Stimulated activated CD4-positive, alpha-beta T cell treated with anti-CD3 and anti-CD28 coated beads, Interleukin-2, amount 100 ng/mL, for 48 hours (primary cell): ENCODE results near the gene VAT1.
A peak's percentile ranks its signal among the peaks of the same experiment; 100 is the strongest.

ENCODE experiments used
- DNase-seq, 2 donors: peaks; one replicate each; pipeline ENCODE4 v3.0.0-alpha.2; 2020

VAT1 gene

DNA sequence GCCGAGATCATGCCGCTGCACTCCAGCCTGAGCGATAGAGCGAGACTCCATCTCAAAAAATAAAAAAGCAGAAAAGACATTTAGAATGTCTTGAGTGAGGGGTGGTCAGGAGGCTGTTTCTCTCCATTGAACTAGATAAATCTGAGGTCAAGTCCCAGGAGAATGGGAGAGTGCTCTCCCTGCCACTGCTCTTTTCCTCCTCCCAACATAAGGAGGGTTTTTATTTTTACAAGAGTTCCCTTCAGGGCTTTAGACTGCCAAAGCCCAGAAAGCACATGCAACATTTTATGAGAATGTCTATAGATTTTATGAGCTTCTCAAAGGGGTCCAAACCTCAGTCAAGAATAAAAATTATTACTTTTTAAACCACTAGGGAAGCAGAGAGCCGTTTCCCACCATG, 4.4 kb upstream of the VAT1 start:
- DNase-seq, result no peak

GRCh38 chr17:43025766-43026537, 3.8 kb upstream of the VAT1 start:
- no peak for DNase-seq

DNA sequence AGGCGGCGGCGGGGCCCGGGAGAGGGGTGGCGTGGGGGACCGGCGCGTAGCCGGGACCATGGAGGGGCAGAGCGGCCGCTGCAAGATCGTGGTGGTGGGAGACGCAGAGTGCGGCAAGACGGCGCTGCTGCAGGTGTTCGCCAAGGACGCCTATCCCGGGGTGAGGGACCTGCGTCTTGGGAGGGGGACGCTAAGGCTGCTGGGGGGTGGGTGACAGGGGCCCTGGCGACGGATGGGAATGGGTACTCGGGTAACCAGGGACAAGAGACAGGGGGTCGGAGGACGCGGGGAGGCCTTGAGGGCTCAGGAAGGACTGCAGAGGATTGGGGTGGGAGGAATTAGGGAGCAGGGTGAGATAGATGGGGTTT, 3.1 kb upstream of the VAT1 start:
- no peak for DNase-seq

DNA sequence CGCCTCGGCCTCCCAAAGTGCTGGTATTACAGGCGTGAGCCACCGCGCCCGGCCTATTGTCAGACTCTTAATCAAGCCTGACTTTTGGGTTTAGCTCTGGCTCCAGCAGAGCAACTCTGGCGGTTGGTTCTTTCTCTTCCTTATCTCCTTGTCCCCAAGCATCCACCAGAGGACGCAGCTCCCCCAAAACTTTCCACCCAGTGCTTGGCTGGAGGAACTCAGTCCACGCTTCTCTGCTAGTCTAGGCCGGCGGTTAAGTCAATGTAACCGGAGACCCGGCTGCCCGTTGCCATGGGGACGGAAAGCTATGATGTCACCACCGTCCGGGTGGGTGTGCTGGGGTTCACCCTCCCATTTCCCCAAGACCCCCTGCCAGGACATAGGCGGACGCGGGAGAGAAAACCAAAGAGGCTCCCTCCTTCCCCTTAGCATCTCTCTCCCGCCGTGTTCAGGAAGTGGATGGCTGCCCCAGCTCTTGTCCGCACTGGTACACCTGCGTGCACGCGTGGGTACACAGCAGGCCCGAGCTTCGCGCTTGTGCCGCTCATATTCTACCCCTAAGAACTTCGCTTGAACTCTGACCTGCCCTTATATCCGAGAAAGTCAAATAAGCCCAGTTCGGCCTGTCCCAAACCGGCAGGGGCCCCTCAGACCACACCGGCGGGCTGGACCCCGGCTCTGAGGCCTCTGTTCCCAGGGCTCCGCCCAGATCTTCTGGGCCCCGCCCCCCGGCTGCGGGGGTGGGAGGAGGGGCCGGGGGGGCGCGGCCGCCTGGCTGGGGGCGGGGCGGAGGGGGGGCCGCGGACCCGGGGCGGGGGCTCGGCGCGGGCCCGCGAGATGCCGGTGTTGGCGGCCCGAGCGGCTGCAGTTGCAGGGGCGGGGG, 2.5 kb upstream of the VAT1 start, which contains the start of gene RND2:
Gene RND2, plus strand, starts transcription at position 825 of the 883 bp plus-strand sequence. CDS start 117 bp downstream, outside the sequence.
- DNase-seq, result peak; percentile 70 to 72

DNA sequence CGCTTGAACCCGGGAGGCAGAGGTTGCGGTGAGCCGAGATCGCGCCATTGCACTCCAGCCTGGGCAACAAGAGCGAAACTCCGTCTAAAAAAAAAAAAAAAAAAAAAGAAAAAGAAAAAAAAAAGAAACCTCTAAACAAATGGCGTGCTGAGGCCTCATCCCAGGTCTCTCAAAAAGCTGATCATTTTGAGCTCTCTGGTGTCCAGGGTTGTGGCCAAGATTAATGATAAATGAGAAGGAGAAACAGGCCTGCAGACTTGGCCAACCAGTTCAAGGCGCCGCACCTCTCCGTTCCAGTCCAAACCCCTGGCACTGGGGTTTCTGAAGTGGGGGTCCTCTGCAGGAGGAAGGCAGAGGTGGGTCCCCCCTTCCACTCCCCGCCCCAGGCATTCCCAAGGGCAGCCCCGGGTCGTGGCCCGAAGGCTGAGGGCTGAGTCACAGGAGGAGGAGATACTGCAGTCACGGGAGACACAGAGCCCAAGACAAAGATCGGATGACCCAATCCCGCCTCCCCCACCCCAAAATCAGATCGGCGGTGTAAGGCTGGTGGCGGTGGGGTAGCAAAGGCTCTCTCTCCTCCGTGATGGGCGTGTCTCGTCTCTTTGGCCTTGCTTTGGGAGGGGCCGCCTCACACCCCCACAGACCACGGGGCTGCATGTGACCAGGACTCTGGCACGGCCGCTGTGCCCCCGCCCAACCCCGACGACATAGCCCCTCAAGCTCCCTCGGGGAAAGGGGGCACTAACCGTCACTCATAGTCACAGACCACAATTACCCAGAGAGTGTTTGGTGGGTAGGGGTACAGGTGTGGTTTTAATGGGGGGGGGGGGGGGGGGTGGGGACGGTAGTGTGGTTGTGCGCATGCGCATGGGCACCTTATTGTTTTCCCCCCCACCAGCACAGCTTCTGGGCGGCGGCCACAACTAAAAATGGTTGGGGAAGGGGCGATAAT, 1.1 kb downstream of the VAT1 start:
- DNase-seq, result no peak

- DNase-seq, result no peak
These were observed 2.1 kb downstream of the VAT1 start for GRCh38 chr17:43020030-43020621.

DNA sequence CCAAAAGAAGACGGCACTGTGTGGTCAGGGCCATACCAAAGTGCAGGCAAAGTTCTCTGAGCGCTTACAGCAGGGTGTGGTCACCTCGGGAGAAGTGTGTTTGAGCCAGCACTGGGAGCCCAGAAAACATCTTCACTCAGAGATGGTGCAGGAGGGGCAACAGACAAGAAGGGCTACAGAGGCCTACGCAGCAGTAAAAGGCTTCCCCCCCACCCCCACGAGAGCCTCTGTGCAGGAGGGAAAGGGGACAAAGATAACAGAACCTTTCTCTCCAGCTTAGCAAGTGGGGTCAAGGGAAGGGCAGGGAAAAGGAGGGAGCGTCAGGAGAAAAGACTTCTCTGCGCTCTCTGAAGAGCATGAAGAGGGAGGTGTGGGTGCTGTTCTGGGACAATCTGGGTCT, 2.8 kb downstream of the VAT1 start:
- no peak for DNase-seq

GRCh38 chr17:43018932-43019331, 3.3 kb downstream of the VAT1 start:
- DNase-seq, result no peak

DNA sequence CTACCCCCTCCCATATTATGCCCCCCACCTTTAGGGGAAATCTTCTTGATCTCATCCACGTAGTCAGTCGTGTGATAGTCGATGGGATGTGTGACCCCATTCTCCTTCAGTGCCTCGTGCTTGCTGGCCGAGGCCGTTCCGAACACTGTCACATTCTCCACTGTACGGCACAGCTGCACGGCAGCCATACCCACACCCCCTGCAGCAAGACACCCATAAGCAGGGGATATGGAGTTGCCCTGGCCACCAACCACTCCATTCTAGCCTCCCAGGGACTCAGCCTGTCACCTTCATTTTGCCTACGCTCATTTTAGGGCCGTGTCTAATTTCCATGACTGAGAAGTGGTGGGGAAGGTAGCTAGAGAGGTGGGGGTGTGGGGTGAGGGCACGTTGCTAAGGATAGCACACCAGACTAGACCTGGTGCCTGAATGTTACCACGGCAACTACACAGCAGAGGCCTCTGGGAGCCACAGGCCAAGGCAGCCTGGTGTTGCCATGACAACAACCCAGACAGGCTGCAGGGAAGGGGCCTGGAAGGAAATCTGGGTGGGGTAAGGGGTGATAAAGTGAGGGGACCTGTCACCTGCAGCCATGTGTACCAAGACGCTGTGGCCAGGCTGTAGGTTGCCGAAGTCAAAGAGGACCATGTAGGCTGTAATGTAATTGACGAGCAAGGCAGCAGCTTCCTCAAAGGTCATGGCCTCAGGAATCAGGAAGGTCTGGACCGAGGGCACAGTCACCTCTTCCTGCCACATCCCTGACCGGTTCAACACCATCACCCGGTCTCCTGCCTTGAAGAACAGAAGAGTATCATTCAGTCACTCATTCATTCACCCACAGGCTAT, 4.0 kb downstream of the VAT1 start:
- DNase-seq, result no peak

DNA sequence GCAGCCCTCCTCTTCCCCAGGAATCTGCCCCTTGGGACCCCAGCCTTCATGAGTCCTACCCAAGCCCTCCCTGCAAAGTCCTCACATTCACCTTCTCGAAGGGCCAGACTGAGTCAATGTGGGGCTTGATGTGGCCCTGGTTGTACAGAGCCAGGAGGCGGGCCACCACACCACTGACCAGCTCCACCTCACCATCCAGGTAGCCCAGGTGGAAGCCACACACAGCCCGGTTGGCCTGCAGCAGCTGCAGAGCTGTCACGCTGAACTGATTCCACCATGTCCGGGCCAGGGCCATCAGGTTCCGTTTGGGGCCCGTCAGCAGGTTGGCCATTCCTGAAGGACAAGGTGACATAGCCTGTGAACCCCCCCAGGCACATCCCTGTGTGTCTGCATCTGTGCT, 6.0 kb downstream of the VAT1 start:
- DNase-seq, result no peak

DNA sequence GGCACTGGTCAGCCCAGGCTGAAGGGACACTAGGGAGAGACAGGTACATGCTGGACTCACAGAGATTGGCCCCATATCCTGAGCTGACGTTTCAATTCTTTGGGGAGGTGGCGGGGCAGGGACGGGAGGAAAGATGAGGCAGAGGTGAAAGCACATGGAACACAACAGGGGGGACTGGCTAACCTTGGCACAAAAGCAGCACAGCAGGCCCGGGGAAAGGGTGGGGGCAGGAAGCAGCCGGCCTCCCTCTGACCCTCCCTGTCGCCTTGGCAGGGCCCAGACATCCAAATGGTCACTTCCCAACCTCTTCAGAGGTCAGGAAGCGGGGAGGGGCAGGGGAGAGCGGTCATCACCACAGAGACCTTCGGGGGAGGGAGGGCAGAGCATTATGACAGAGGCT, 6.6 kb downstream of the VAT1 start:
- DNase-seq, result no peak

DNA sequence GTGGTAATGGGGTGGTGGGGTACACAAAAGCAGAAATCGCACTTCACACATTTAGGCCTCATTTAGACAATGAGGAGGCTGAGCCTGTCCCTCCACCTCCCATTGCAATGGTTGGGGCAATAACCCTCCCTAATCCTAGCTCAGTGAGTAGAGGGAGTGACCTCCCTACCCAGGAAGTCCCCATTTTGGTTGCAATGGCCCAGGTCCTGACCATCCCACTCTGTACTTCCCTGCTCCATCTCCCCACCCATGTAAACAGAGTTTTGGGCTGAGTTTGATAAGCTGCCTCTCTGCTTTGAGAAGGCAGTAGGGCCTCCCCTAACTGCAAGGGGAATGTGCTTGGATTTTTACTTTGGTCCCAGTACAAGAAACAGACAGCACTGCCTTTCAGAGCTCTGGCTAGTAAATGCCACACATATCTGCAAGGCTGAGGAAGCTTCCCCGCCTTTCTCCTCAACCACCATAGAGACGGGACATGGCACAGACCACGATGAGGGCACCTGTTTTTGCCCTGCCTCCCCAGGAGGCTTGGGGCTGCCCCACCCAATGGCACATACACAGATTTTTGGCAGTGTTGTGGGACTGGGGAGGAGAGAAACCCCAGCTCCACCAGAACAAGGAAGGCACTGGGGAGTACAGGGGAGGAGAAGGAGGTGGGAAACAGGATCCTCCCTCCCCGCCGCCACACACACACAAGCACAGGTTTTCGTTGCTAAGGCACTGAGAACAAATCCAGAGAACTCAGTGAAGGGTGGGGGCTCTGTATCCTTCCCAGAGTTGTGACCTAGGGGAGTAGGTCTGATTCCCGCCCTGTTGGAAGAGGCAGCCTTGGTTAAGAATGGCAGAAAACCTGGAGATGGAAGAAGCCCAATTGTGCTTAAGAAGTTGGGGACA, 7.3 kb downstream of the VAT1 start:
- DNase-seq, result no peak

GRCh38 chr17:43014020-43014648, 8.1 kb downstream of the VAT1 start:
- no peak for DNase-seq

DNA sequence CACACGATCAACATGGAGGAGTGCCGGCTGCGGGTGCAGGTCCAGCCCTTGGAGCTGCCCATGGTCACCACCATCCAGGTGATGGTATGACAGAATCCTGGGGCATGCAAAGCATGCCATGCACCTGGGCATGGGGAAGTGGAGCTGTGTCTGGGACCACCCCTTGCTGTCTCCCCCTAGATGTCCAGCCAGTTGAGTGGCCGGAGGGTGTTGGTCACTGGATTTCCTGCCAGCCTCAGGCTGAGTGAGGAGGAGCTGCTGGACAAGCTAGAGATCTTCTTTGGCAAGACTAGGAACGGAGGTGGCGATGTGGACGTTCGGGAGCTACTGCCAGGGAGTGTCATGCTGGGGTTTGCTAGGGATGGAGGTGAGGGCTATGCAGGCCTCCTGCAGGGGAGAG, 8.9 kb downstream of the VAT1 start:
- DNase-seq, result no peak

DNA sequence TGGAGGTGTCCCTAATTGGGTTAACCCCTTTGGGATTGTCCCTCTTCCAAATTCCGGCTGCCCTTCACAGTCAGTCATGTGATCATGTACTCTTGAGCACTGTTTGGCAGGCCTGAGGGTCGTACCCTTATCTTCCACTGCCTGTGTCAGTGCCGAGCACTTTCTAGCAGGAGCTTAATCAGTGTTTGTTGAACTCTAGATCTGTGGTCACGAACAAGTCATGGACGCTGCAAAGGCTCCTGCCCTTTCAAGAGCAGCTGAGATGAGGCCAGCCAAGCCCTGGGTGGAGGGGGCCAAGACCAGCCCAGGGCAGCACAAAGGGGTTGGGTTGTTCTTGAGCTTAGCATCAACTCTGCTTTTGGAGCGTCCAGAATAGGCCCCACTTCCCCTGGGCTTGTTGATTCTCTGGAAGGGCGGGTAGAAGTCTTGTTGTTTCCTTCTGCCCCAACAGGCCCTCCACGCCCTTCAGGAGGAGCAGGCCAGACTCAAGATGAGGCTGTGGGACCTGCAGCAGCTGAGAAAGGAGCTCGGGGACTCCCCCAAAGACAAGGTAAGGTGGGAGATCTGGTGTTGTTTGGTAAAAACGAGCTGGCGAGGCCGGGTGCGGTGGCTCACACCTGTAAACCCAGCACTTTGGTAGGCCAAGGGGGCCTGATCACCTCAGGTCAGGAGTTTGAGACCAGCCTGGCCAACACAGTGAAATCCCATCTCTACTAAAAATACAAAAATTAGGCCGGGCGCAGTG, 10.3 kb downstream of the VAT1 start:
- no peak for DNase-seq

GRCh38 chr17:43010667-43011308, 11.4 kb downstream of the VAT1 start:
- no peak for DNase-seq

GRCh38 chr17:43006639-43007551, 15.3 kb downstream of the VAT1 start, which contains the start of gene IFI35:
IFI35 (plus strand) TSS chr17:43006784; CDS start chr17:43006948, 164 bp downstream.
- peak; percentile 77 to 79 for DNase-seq
